Mucosa of rectum (tissue), 2 donors: ENCODE results near the gene ZDHHC13.

Experiments
- H3K27ac ChIP-seq, 2 donors: one replicate each; pipeline ENCODE4 v1.7.0; 2013; ENCODE audit warnings: inconsistent platforms in 2 of 2, low read depth in 2 of 2, low read length in 2 of 2
- H3K27me3 ChIP-seq, 2 donors: one replicate each; pipeline ENCODE4 v1.7.0; 2013; ENCODE audit warnings: low read length in 2 of 2; ENCODE audit not compliant: control insufficient read depth in 2 of 2, insufficient read depth in 2 of 2
- H3K36me3 ChIP-seq, 2 donors: one replicate each; pipeline ENCODE4 v1.7.0; 2013; ENCODE audit warnings: low read length in 2 of 2; ENCODE audit not compliant: control insufficient read depth in 2 of 2, insufficient read depth in 2 of 2
- H3K4me1 ChIP-seq, 2 donors: one replicate each; pipeline ENCODE4 v1.7.0; 2013; ENCODE audit warnings: low read length in 2 of 2, mild to moderate bottlenecking in 1 of 2; ENCODE audit not compliant: control insufficient read depth in 2 of 2, insufficient read depth in 2 of 2
- H3K4me3 ChIP-seq, 2 donors: one replicate each; pipeline ENCODE4 v1.7.0; 2013; ENCODE audit warnings: low read length in 2 of 2
- H3K9ac ChIP-seq, 2 donors: one replicate each; pipeline ENCODE4 v1.7.0; 2013; ENCODE audit warnings: low read length in 2 of 2, low read depth in 1 of 2, mild to moderate bottlenecking in 1 of 2
- H3K9me3 ChIP-seq, 2 donors: one replicate each; pipeline ENCODE4 v1.7.0; 2013; ENCODE audit warnings: low read length in 2 of 2; ENCODE audit not compliant: control insufficient read depth in 2 of 2
- donor health status: healthy.
- donor health status: Normal muscosa, but diverticular disease.

The ZDHHC13 gene

DNA sequence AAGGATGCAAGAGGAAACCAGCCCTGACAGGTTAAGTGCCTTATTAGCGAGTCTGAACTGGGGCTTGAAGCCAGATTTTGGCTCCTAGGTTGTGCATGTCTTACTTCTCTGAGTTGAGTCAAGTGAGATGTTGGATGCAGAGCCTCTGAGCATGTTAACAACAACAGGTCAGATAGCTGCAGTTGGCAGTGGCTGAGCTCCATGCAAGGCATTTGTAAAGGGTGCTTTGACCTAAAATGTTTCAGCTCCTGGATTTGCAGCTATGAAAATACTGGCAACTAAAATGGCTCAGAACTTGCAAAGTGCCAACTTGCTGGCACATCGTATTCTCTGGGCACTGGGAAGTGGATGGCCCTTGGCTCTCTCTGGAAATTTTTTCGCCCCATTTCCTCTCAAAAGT lies 101.2 kb downstream of the ZDHHC13 start:
- peaks cover 0 to 6% of the 10 kb centered on the region in 2 donors for H3K4me1 ChIP-seq
- no peak overlapping the region for H3K9ac ChIP-seq
- H3K27ac ChIP-seq = no peak overlapping the region
- no peak overlapping the region for H3K4me3 ChIP-seq
- no peaks in the 10 kb centered on the region for H3K36me3 ChIP-seq
- no peaks in the 10 kb centered on the region for H3K9me3 ChIP-seq
- H3K27me3 ChIP-seq = no peaks in the 10 kb centered on the region

DNA sequence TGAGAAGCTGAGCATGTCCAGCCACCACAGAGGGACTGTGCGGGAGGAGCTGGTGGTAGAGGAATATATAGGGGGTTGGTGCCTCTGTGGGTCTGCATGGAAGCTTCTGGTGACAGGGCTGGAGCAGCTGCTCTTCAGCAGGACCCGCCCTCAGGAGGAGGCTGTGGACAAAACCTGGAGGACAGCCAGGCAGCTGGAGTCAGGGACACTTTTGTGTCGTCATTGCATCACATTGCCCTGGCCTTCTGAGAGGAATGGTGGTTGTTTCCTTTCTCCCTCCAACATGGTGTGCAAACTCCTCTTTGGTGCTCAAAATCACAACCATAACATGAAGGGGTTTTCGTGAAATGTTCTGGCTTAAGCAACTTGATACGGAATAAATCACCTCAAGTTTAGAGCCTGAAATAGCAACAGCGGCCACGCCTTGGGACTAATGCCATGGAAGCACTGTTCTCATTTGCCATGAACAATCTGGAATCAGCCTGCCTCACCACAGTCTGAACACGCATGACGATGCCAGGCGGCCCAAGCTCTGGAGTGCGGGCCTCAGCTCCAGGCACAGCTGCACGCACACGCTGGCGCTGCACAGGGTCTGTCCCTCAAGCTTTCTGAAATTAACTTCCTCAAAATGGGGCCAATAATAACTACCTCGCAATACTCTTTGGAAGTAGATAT lies 102.0 kb downstream of the ZDHHC13 start:
- Histone ChIP-seq H3K9me3 (no peaks in the 10 kb centered on the region), H3K4me1 (peaks cover 0 to 6% of the 10 kb centered on the region in 2 donors), H3K27me3 (no peaks in the 10 kb centered on the region), H3K9ac (no peak overlapping the region), H3K36me3 (no peaks in the 10 kb centered on the region), H3K27ac (no peak overlapping the region), H3K4me3 (no peak overlapping the region)

- Histone ChIP-seq H3K9ac (no peak overlapping the region), H3K36me3 (no peaks in the 10 kb centered on the region), H3K4me1 (peaks cover 0 to 12% of the 10 kb centered on the region in 2 donors), H3K4me3 (no peak overlapping the region), H3K27me3 (no peaks in the 10 kb centered on the region), H3K27ac (peak overlapping the region; percentile 32 to 56), H3K9me3 (no peaks in the 10 kb centered on the region)
Measured at GRCh38 chr11:19220903-19221724, 104.1 kb downstream of the ZDHHC13 start.

- Histone ChIP-seq H3K9ac (no peak overlapping the region), H3K4me3 (no peak overlapping the region), H3K27me3 (no peaks in the 10 kb centered on the region), H3K27ac (no peak overlapping the region), H3K4me1 (peaks cover 0 to 12% of the 10 kb centered on the region in 2 donors), H3K36me3 (no peaks in the 10 kb centered on the region), H3K9me3 (no peaks in the 10 kb centered on the region)
Measured at GRCh38 chr11:19225123-19225522, 108.2 kb downstream of the ZDHHC13 start.

GRCh38 chr11:19225581-19225980 lies 108.6 kb downstream of the ZDHHC13 start:
- Histone ChIP-seq H3K27ac (no peak overlapping the region), H3K4me3 (no peak overlapping the region), H3K27me3 (no peaks in the 10 kb centered on the region), H3K4me1 (peaks cover 0 to 12% of the 10 kb centered on the region in 2 donors), H3K9ac (no peak overlapping the region), H3K9me3 (no peaks in the 10 kb centered on the region), H3K36me3 (no peaks in the 10 kb centered on the region)
